A549 (cell line): ENCODE measurements around the gene YPEL1.

Experiments
- BHLHE40 ChIP-seq: IDR thresholded peaks from 2 replicates; pipeline ENCODE4 v1.6.1; 2012; ENCODE audit warnings: low read depth, low read length, inconsistent platforms
- EHF ChIP-seq: fragments of 250-450 bp; sonication (Bioruptor Pico); IDR thresholded peaks from 2 replicates; pipeline ENCODE4 v1.5.0; 2020; ENCODE audit warnings: mild to moderate bottlenecking
- EP300 ChIP-seq, 2 experiments: fragments of >200 bp; sonication (Bioruptor Twin); formaldehyde crosslinking; IDR thresholded peaks; 2 replicates in 1 of 2; 3 replicates in 1 of 2; pipeline ENCODE4 v1.6.1; 2016 to 2017
- JUN ChIP-seq, 2 experiments: fragments of >200 bp; sonication (Bioruptor Twin); formaldehyde crosslinking; IDR thresholded peaks; 2 replicates in 1 of 2; 3 replicates in 1 of 2; pipeline ENCODE4 v1.6.1; 2016 to 2017
- JUNB ChIP-seq: fragments of >200 bp; sonication (Bioruptor Twin); formaldehyde crosslinking; IDR thresholded peaks from 2 replicates; pipeline ENCODE4 v1.6.1; 2016
- MAX ChIP-seq: IDR thresholded peaks from 2 replicates; pipeline ENCODE4 v1.6.1; 2012
- NR3C1 ChIP-seq: fragments of >200 bp; sonication (Bioruptor Twin); formaldehyde crosslinking; IDR thresholded peaks from 3 replicates; pipeline ENCODE4 v1.6.1; 2017
- PBX3 ChIP-seq: IDR thresholded peaks from 2 replicates; pipeline ENCODE4 v1.6.1; 2012
- POLR2A ChIP-seq: IDR thresholded peaks from 2 replicates; pipeline ENCODE4 v1.6.1; 2012; ENCODE audit warnings: mild to moderate bottlenecking, low read length
- SREBF2 ChIP-seq: fragments of 450-650 bp; IDR thresholded peaks from 2 replicates; pipeline ENCODE4 v1.6.1; 2014; ENCODE audit warnings: mild to moderate bottlenecking, moderate library complexity
- ZFP36 ChIP-seq: fragments of 450-650 bp; IDR thresholded peaks from 2 replicates; pipeline ENCODE4 v1.6.1; 2014; ENCODE audit warnings: borderline replicate concordance; ENCODE audit not compliant: partially characterized antibody
- TF ChIP-seq, protein P1 (sequence below): fragments of >200 bp; sonication (Bioruptor Twin); formaldehyde crosslinking; IDR thresholded peaks from 3 replicates; pipeline ENCODE4 v1.5.1; 2016
- TF ChIP-seq, protein P2 (sequence below): fragments of 450-650 bp; IDR thresholded peaks from 2 replicates; pipeline ENCODE4 v1.6.1; 2014; ENCODE audit warnings: antibody characterized with exemption

- TF ChIP-seq, protein P1, sequence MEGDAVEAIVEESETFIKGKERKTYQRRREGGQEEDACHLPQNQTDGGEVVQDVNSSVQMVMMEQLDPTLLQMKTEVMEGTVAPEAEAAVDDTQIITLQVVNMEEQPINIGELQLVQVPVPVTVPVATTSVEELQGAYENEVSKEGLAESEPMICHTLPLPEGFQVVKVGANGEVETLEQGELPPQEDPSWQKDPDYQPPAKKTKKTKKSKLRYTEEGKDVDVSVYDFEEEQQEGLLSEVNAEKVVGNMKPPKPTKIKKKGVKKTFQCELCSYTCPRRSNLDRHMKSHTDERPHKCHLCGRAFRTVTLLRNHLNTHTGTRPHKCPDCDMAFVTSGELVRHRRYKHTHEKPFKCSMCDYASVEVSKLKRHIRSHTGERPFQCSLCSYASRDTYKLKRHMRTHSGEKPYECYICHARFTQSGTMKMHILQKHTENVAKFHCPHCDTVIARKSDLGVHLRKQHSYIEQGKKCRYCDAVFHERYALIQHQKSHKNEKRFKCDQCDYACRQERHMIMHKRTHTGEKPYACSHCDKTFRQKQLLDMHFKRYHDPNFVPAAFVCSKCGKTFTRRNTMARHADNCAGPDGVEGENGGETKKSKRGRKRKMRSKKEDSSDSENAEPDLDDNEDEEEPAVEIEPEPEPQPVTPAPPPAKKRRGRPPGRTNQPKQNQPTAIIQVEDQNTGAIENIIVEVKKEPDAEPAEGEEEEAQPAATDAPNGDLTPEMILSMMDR = no peak
- TF ChIP-seq, protein P2, sequence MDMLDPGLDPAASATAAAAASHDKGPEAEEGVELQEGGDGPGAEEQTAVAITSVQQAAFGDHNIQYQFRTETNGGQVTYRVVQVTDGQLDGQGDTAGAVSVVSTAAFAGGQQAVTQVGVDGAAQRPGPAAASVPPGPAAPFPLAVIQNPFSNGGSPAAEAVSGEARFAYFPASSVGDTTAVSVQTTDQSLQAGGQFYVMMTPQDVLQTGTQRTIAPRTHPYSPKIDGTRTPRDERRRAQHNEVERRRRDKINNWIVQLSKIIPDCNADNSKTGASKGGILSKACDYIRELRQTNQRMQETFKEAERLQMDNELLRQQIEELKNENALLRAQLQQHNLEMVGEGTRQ = no peak
- TF ChIP-seq ZFP36 = no peak
- no peak for TF ChIP-seq MAX
- no peak for TF ChIP-seq POLR2A
- no peak for TF ChIP-seq BHLHE40
- TF ChIP-seq JUNB = no peak
- TF ChIP-seq SREBF2 = no peak
- TF ChIP-seq EP300 (IDR thresholded peaks at IDR 0.05) = no peak
- no peak for TF ChIP-seq NR3C1
- TF ChIP-seq EHF = no peak
- no peak for TF ChIP-seq JUN (IDR thresholded peaks at IDR 0.05)
- TF ChIP-seq PBX3 = no peak
These were observed 30.4 kb upstream of the YPEL1 start for GRCh38 chr22:21765909-21766529.
